ENCODE measurements around the gene SPAG5. TPM values are rescaled to one million over a fixed set of nuclear protein-coding genes. Genes with fewer than 3 reads are reported as not detected.

Gene SPAG5
- total RNA-seq, 2 experiments from 2014 or later, result 162 to 170 TPM

GRCh38 chr17:28528327-28529012 lies 70.4 kb downstream of the SPAG5 start:
- Mint-ChIP-seq H3K4me3 (no peak overlapping the region), H3K27me3 (ENCODE audit: low read depth) (no peaks in the 10 kb centered on the region), H3K9me3 (ENCODE audit: insufficient read depth) (no peaks in the 10 kb centered on the region), H3K27ac (no peak overlapping the region), H3K4me1 (ENCODE audit: low read depth) (no peaks in the 10 kb centered on the region), H3K36me3 (ENCODE audit: low read depth) (no peaks in the 10 kb centered on the region)
- DNase-seq (no peak), ATAC-seq (no peak)
- ChIA-PET POLR2A (no interaction called here), CTCF (interaction anchor here (1.0 to 1.5 kb wide), 2 partner anchors 13 to 21 kb away, joined by 3 to 4 read pairs; no protein-coding TSS in a partner anchor)

GRCh38 chr17:28527859-28528258 lies 71.0 kb downstream of the SPAG5 start:
- ChIA-PET CTCF (interaction anchor here (1.0 kb wide), 1 partner anchor 21 kb away, joined by 3 read pairs; no protein-coding TSS in a partner anchor), POLR2A (no interaction called here)
- Mint-ChIP-seq H3K27ac (no peak overlapping the region), H3K27me3 (ENCODE audit: low read depth) (no peaks in the 10 kb centered on the region), H3K4me3 (no peak overlapping the region), H3K9me3 (ENCODE audit: insufficient read depth) (no peaks in the 10 kb centered on the region), H3K4me1 (ENCODE audit: low read depth) (no peaks in the 10 kb centered on the region), H3K36me3 (ENCODE audit: low read depth) (no peaks in the 10 kb centered on the region)
- DNase-seq, result no peak
- ATAC-seq, result no peak

Other genes with a start within 250 kb of the SPAG5 start
- gene POLDIP2, start 241.5 kb downstream of the SPAG5 start, total RNA-seq, result 10 to 100 TPM; 68.1 to 73.9 TPM
- not detected for gene SEBOX, start 233.8 kb downstream of the SPAG5 start, total RNA-seq
- not detected for gene VTN, start 228.7 kb downstream of the SPAG5 start, total RNA-seq
- gene SARM1, start 227.3 kb downstream of the SPAG5 start, total RNA-seq, result 10 to 100 TPM; 16.2 to 20.0 TPM
- gene SLC46A1, start 192.8 kb downstream of the SPAG5 start, total RNA-seq, result 1 to 10 TPM; 2.7 to 3.1 TPM
- not detected for gene SLC13A2, start 125.4 kb downstream of the SPAG5 start, total RNA-seq
- not detected for gene FOXN1, start 92.7 kb downstream of the SPAG5 start, total RNA-seq
- gene UNC119, start 46.4 kb downstream of the SPAG5 start, total RNA-seq, result 10 to 100 TPM; 41.6 to 48.1 TPM
- gene PIGS, start 27.5 kb downstream of the SPAG5 start, total RNA-seq, result 10 to 100 TPM; 60.0 to 61.1 TPM
- 10 to 100 TPM; 97.3 to 99.7 TPM for gene ALDOC, start 22.1 kb downstream of the SPAG5 start, total RNA-seq
- 10 to 100 TPM; 23.0 to 28.7 TPM for gene RSKR, start 15.2 kb upstream of the SPAG5 start, total RNA-seq
- gene BLTP2, start 46.1 kb upstream of the SPAG5 start, total RNA-seq, result 100 to 1,000 TPM; 162 to 169 TPM
- gene SDF2, start 62.9 kb upstream of the SPAG5 start, total RNA-seq, result 10 to 100 TPM; 51.7 to 54.5 TPM
- 10 to 100 TPM; 69.4 to 72.8 TPM for gene SUPT6H, start 63.2 kb upstream of the SPAG5 start, total RNA-seq
- gene PROCA1, start 112.9 kb upstream of the SPAG5 start, total RNA-seq, result 1 to 10 TPM; 5.3 to 6.1 TPM
- gene RAB34, start 118.8 kb upstream of the SPAG5 start, total RNA-seq, result 10 to 100 TPM in 1 of 2 experiments, 1 to 10 TPM in 1; 10.0 to 12.7 TPM
- 1,000 to 10,000 TPM; 1,988 to 2,040 TPM for gene RPL23A, start 121.0 kb upstream of the SPAG5 start, total RNA-seq
- gene TLCD1, start 127.2 kb upstream of the SPAG5 start, total RNA-seq, result 1 to 10 TPM; 2.8 to 3.0 TPM
- gene NEK8, start 129.8 kb upstream of the SPAG5 start, total RNA-seq, result 1 to 10 TPM; 4.8 to 5.0 TPM
- 10 to 100 TPM; 66.0 to 78.4 TPM for gene TRAF4, start 145.0 kb upstream of the SPAG5 start, total RNA-seq
- 10 to 100 TPM; 15.4 to 17.1 TPM for gene FAM222B, start 243.8 kb upstream of the SPAG5 start, total RNA-seq